Measurements from ENCODE around the gene COL5A3. TPM values are rescaled to one million over a fixed set of nuclear protein-coding genes. Genes with fewer than 3 reads are reported as not detected.

The COL5A3 gene
- polyA plus RNA-seq, 1 experiment = 24.9 TPM

DNA sequence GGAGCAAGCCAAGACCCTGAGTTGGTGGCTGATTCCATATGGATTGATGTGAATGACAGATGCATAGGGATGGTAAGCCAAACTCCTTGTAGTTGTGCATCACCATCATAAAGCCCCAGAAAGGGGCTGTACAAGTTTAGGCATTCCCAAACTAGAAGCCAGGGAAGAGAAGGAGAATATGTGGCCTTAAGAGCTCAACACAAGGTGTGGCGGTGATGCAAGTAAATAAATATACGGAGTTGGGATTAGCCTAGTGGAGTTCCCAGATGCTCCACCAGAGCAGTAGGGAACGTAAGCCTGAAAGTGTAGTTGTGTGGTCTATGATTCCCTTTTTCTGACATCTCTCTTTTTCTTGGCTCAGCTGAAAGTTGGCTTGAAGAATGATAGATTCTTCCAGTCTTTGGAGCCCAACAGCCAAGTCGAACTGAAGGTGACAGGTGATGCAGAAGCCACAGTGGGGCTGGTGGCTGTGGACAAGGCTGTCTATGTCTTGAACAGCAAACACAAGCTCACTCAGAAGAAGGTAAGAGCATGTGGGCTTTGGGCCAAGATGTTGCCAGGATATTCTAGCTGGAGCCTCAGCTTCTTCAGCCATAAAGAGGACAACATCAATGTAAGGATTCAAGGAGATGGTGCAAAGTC is 33.1 kb upstream of the COL5A3 start:
- no peak for DNase-seq (ENCODE audit: low read depth)
- Histone ChIP-seq H3K27me3 (ENCODE audit: control insufficient read depth, insufficient read depth, low read length) (no peaks in the 10 kb centered on the region), H3K36me3 (ENCODE audit: control insufficient read depth, insufficient read depth, low read length) (no peaks in the 10 kb centered on the region), H3K4me3 (ENCODE audit: low read depth, low read length) (no peak overlapping the region)
- TF ChIP-seq, protein P1, sequence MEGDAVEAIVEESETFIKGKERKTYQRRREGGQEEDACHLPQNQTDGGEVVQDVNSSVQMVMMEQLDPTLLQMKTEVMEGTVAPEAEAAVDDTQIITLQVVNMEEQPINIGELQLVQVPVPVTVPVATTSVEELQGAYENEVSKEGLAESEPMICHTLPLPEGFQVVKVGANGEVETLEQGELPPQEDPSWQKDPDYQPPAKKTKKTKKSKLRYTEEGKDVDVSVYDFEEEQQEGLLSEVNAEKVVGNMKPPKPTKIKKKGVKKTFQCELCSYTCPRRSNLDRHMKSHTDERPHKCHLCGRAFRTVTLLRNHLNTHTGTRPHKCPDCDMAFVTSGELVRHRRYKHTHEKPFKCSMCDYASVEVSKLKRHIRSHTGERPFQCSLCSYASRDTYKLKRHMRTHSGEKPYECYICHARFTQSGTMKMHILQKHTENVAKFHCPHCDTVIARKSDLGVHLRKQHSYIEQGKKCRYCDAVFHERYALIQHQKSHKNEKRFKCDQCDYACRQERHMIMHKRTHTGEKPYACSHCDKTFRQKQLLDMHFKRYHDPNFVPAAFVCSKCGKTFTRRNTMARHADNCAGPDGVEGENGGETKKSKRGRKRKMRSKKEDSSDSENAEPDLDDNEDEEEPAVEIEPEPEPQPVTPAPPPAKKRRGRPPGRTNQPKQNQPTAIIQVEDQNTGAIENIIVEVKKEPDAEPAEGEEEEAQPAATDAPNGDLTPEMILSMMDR (IDR thresholded peaks at IDR 0.05; ENCODE audit: insufficient read depth, low read depth, low read length) = no peak
- CTCF ChIA-PET = interaction anchor here (2.2 kb wide), 1 partner anchor 16 kb away, joined by 5 read pairs; no protein-coding TSS in a partner anchor
- POLR2A ChIA-PET = no interaction called here

DNA sequence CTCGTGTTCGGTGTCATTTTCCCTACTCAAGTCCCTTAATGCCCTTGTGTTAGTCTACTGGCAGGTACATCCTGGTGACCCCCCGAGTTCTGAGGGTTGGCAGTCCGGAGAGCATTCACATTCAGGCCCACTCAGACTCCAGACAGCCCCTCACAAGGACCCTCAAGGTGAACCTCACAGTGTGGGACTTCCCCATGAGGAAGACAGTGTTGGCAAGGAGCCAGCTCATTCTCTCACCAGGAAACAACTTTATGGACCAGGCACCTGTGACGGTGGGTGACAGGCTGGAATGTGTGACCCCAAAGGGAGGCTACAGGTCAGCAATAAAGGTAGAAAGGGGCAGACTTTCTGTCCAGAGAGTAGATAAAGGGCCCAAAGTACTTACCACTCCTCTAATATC is 27.5 kb upstream of the COL5A3 start:
- Histone ChIP-seq H3K4me3 (ENCODE audit: low read depth, low read length) (no peak overlapping the region), H3K27me3 (ENCODE audit: control insufficient read depth, insufficient read depth, low read length) (peaks cover 11% of the 10 kb centered on the region), H3K36me3 (ENCODE audit: control insufficient read depth, insufficient read depth, low read length) (no peaks in the 10 kb centered on the region)
- ChIA-PET CTCF (interaction anchor here (1.6 to 2.0 kb wide), 2 partner anchors 10 to 212 kb away, joined by 4 to 9 read pairs; no protein-coding TSS in a partner anchor), POLR2A (no interaction called here)
- TF ChIP-seq, protein P1 (IDR thresholded peaks at IDR 0.05; ENCODE audit: insufficient read depth, low read depth, low read length) = no peak
- DNase-seq (ENCODE audit: low read depth) = no peak

DNA sequence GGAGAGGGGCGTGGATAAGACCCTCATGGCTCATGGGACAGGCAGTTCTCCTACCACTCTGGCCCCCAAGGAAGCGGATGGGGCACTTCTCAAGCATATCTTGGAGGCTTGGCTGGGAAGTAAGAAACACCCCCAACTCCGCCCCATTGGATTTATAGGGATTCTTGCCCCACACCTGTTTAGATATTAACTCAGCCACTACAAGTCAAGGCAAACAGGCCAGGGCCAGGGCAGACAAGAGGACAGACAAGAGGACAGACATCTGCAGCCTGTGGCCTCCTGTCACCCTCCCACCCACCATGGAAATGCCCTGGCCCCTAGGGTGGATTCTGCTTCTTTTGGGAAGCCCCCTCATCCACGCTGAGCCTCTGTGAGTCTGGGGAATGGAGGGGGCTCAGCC is 27.1 kb upstream of the COL5A3 start:
- POLR2A ChIA-PET = no interaction called here
- H3K36me3 ChIP-seq (ENCODE audit: control insufficient read depth, insufficient read depth, low read length) = no peaks in the 10 kb centered on the region
- DNase-seq (ENCODE audit: low read depth) = no peak
- TF ChIP-seq, protein P1 (IDR thresholded peaks at IDR 0.05; ENCODE audit: insufficient read depth, low read depth, low read length) = no peak
- H3K4me3 ChIP-seq (ENCODE audit: low read depth, low read length) = no peak overlapping the region
- CTCF ChIA-PET = interaction anchor here (1.5 to 2.0 kb wide), 3 partner anchors 10 to 213 kb away, joined by 3 to 9 read pairs (median 4); no protein-coding TSS in a partner anchor
- H3K27me3 ChIP-seq (ENCODE audit: control insufficient read depth, insufficient read depth, low read length) = peaks cover 13% of the 10 kb centered on the region

DNA sequence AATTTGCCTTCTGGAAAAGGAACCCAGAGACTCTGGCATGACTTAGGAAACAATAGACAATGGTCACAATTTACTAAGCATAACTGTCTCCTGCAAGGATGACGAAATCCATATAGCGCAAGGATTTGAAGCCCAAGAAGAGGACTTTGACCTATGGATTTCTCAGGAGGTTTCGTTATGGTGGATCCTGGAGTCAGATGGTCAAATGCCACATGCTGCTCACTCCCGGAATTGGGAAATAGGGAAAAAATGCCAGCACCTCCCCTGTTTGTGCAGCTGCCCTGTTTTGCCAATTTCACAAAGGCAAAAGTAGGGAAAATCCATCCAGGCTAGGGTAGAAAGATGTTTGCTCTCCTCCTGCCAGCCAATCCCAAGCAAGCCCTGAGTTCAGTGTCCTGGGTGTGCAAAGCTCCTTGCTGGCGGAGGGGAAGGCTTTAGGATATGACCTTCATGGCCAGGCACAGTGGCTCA is 26.3 kb upstream of the COL5A3 start:
- ChIA-PET CTCF (interaction anchor here (1.5 to 2.0 kb wide), 3 partner anchors 9 to 214 kb away, joined by 3 to 9 read pairs (median 4); no protein-coding TSS in a partner anchor), POLR2A (no interaction called here)
- DNase-seq (ENCODE audit: low read depth) = no peak
- Histone ChIP-seq H3K36me3 (ENCODE audit: control insufficient read depth, insufficient read depth, low read length) (no peaks in the 10 kb centered on the region), H3K27me3 (ENCODE audit: control insufficient read depth, insufficient read depth, low read length) (peaks cover 15% of the 10 kb centered on the region), H3K4me3 (ENCODE audit: low read depth, low read length) (no peak overlapping the region)
- TF ChIP-seq, protein P1 (IDR thresholded peaks at IDR 0.05; ENCODE audit: insufficient read depth, low read depth, low read length) = no peak

DNA sequence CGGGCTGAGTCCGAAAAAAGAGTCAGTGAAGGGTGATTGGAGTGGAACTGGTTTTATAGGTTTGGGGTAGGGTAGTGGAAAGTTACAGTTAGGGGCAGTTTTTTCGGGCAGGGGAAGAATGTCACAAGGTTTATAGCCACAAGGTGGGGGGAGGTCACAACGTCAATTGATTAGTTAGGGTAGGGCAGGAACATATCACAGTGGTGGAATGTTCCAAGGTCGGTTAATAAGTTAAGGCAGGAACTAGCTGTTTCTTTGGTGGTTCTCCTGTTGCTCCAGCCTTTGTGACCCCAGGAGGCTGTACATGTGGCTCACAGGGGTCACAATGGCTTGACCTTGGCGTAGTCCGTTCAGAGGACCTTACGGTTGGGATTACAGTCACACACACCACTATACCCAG is 23.3 kb upstream of the COL5A3 start:
- TF ChIP-seq, protein P1 (IDR thresholded peaks at IDR 0.05; ENCODE audit: insufficient read depth, low read depth, low read length) = no peak
- Histone ChIP-seq H3K4me3 (ENCODE audit: low read depth, low read length) (no peak overlapping the region), H3K27me3 (ENCODE audit: control insufficient read depth, insufficient read depth, low read length) (peaks cover 15% of the 10 kb centered on the region), H3K36me3 (ENCODE audit: control insufficient read depth, insufficient read depth, low read length) (no peaks in the 10 kb centered on the region)
- ChIA-PET POLR2A (no interaction called here), CTCF (no interaction called here)
- no peak for DNase-seq (ENCODE audit: low read depth)
